Suprapubic skin (tissue), 4 donors: ENCODE data around the gene ADGRA1. TPM values are rescaled to one million over a fixed set of nuclear protein-coding genes. Genes with fewer than 3 reads are reported as not detected.

ENCODE experiments used
- DNase-seq, 2 donors: peaks; one replicate each; pipeline ENCODE4 v3.0.0-alpha.2; 2019; ENCODE audit warnings: low spot score in 2 of 2
- H3K27ac ChIP-seq: fragments of 200-600 bp; sonication (generic); one replicate; pipeline ENCODE4 v1.5.1; 2019
- H3K27me3 ChIP-seq: fragments of 200-600 bp; sonication (generic); one replicate; pipeline ENCODE4 v1.5.1; 2019
- H3K36me3 ChIP-seq: fragments of 200-600 bp; sonication (generic); one replicate; pipeline ENCODE4 v1.5.1; 2019
- H3K4me1 ChIP-seq: fragments of 200-600 bp; sonication (generic); one replicate; pipeline ENCODE4 v1.5.1; 2019
- H3K4me3 ChIP-seq: fragments of 200-600 bp; sonication (generic); one replicate; pipeline ENCODE4 v1.5.1; 2019; ENCODE audit warnings: mild to moderate bottlenecking
- H3K9me3 ChIP-seq: fragments of 200-600 bp; sonication (generic); one replicate; pipeline ENCODE4 v1.5.1; 2019
- CTCF ChIP-seq, 2 donors: fragments of 200-600 bp in 1 of 2; fragments of 450-650 bp in 1 of 2; sonication (generic) in 1 of 2; IDR thresholded peaks; one replicate each; pipeline ENCODE4 v1.5.1; 2016 to 2019; ENCODE audit warnings: antibody characterized with exemption in 2 of 2, mild to moderate bottlenecking in 1 of 2, moderate library complexity in 1 of 2
- EP300 ChIP-seq: sonication (generic); formaldehyde crosslinking; IDR thresholded peaks from one replicate; pipeline ENCODE4 v1.6.1; 2017; ENCODE audit warnings: antibody characterized with exemption
- POLR2A ChIP-seq, 2 donors: fragments of 450-650 bp; IDR thresholded peaks; one replicate each; pipeline ENCODE4 v1.6.1; 2017; ENCODE audit warnings: antibody characterized with exemption in 2 of 2, mild to moderate bottlenecking in 2 of 2, moderate library complexity in 2 of 2
- POLR2AphosphoS5 ChIP-seq, 3 donors: sonication (generic); formaldehyde crosslinking; IDR thresholded peaks; one replicate each; pipeline ENCODE4 v1.6.1; 2017; ENCODE audit warnings: antibody characterized with exemption in 3 of 3
- WGBS: methylation state at CpG from one replicate; pipeline ENCODE4 v1.1.5; 2018; 5-methylcytosine and 5-hydroxymethylcytosine counted together
- total RNA-seq, 4 donors: library from RNA; depleted of rRNA; stranded (reverse); fragments of >200 nt; gene quantifications; one replicate each; pipeline ENCODE4 v1.1.0, GENCODE V29; 2016

Gene ADGRA1
- total RNA-seq, 4 donors from 2014 or later, result not detected

- no peak for TF ChIP-seq POLR2A (IDR thresholded peaks at IDR 0.05)
- no peak for TF ChIP-seq CTCF (IDR thresholded peaks at IDR 0.05)
- TF ChIP-seq EP300, result no peak
- Histone ChIP-seq H3K36me3 (no peaks in the 10 kb centered on the region), H3K4me3 (no peak overlapping the region), H3K27me3 (peaks cover 41% of the 10 kb centered on the region), H3K9me3 (no peaks in the 10 kb centered on the region), H3K4me1 (peaks cover under 1% of the 10 kb centered on the region), H3K27ac (no peak overlapping the region)
- no peak for DNase-seq
- WGBS, result 78% methylated on average over 4 of the region's 4 CpGs
Measured at GRCh38 chr10:133154411-133154810, 66.7 kb downstream of the ADGRA1 start.

- Histone ChIP-seq H3K36me3 (no peaks in the 10 kb centered on the region), H3K9me3 (no peaks in the 10 kb centered on the region), H3K4me3 (no peak overlapping the region), H3K27me3 (peaks cover 44% of the 10 kb centered on the region), H3K27ac (no peak overlapping the region), H3K4me1 (peaks cover 8% of the 10 kb centered on the region)
- TF ChIP-seq POLR2AphosphoS5 (IDR thresholded peaks at IDR 0.05) (no peak), POLR2A (IDR thresholded peaks at IDR 0.05) (no peak), EP300 (no peak), CTCF (IDR thresholded peaks at IDR 0.05) (no peak)
- peak in 1 of 2 donors; percentile 43 for DNase-seq
- WGBS, result 86% methylated on average over 29 of the region's 30 CpGs
Measured at GRCh38 chr10:133154996-133155778, 67.5 kb downstream of the ADGRA1 start.

GRCh38 chr10:133156674-133157579, 69.2 kb downstream of the ADGRA1 start:
- Histone ChIP-seq H3K27me3 (peaks cover 52% of the 10 kb centered on the region), H3K36me3 (no peaks in the 10 kb centered on the region), H3K4me3 (no peak overlapping the region), H3K9me3 (no peaks in the 10 kb centered on the region), H3K4me1 (peaks cover 20% of the 10 kb centered on the region), H3K27ac (no peak overlapping the region)
- WGBS, result 64% methylated on average over 24 of the region's 24 CpGs
- TF ChIP-seq POLR2A (IDR thresholded peaks at IDR 0.05) (no peak), CTCF (IDR thresholded peaks at IDR 0.05) (no peak), EP300 (no peak), POLR2AphosphoS5 (IDR thresholded peaks at IDR 0.05) (no peak)
- peak in 1 of 2 donors; percentile 38 for DNase-seq

GRCh38 chr10:133157662-133158436, 70.1 kb downstream of the ADGRA1 start:
- Histone ChIP-seq H3K27me3 (peaks cover 55% of the 10 kb centered on the region), H3K4me1 (peaks cover 20% of the 10 kb centered on the region), H3K27ac (no peak overlapping the region), H3K9me3 (no peaks in the 10 kb centered on the region), H3K4me3 (no peak overlapping the region), H3K36me3 (no peaks in the 10 kb centered on the region)
- WGBS, result 66% methylated on average over 26 of the region's 34 CpGs
- peak; percentile 51 to 73 for DNase-seq
- TF ChIP-seq POLR2AphosphoS5 (IDR thresholded peaks at IDR 0.05) (no peak), POLR2A (IDR thresholded peaks at IDR 0.05) (no peak), CTCF (IDR thresholded peaks at IDR 0.05) (no peak), EP300 (no peak)
